ENCODE results near the gene TYW5. TPM values are rescaled to one million over a fixed set of nuclear protein-coding genes. Genes with fewer than 3 reads are reported as not detected.

Gene TYW5
- total RNA-seq, 1 donor from 2014 or later = 10.5 TPM

DNA sequence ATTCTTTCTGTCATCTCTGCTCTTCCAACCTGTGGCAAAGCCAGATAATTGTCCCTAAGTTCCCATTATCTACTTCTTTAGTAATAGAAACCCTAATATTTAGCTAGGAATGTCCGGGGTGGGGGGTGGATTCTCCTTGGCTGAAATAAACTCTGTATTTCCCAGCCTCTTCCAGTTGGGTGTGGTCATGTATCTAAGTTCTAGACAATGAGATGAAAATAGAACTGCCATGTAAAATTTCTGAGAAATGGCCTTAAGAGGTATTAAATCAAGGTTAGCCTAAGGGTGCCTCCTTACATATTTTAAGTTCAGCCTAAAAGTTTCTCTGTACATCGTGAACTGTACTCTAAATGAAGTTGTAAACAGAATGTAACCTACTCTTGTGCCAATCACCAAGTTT lies 39.6 kb upstream of the TYW5 start:
- DNase-seq (ENCODE audit: low read depth) (no peak), FAIRE-seq (no peak)
- H3K4me3 ChIP-seq (ENCODE audit: low read depth, low read length) = no peak overlapping the region
- H3K36me3 ChIP-seq (ENCODE audit: control insufficient read depth, insufficient read depth, low read length) = no peaks in the 10 kb centered on the region
- TF ChIP-seq, protein P1, sequence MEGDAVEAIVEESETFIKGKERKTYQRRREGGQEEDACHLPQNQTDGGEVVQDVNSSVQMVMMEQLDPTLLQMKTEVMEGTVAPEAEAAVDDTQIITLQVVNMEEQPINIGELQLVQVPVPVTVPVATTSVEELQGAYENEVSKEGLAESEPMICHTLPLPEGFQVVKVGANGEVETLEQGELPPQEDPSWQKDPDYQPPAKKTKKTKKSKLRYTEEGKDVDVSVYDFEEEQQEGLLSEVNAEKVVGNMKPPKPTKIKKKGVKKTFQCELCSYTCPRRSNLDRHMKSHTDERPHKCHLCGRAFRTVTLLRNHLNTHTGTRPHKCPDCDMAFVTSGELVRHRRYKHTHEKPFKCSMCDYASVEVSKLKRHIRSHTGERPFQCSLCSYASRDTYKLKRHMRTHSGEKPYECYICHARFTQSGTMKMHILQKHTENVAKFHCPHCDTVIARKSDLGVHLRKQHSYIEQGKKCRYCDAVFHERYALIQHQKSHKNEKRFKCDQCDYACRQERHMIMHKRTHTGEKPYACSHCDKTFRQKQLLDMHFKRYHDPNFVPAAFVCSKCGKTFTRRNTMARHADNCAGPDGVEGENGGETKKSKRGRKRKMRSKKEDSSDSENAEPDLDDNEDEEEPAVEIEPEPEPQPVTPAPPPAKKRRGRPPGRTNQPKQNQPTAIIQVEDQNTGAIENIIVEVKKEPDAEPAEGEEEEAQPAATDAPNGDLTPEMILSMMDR (IDR thresholded peaks at IDR 0.05; ENCODE audit: insufficient read depth, low read length, severe bottlenecking) = no peak
- no peaks in the 10 kb centered on the region for H3K27me3 ChIP-seq (ENCODE audit: control insufficient read depth, insufficient read depth, low read length)

DNA sequence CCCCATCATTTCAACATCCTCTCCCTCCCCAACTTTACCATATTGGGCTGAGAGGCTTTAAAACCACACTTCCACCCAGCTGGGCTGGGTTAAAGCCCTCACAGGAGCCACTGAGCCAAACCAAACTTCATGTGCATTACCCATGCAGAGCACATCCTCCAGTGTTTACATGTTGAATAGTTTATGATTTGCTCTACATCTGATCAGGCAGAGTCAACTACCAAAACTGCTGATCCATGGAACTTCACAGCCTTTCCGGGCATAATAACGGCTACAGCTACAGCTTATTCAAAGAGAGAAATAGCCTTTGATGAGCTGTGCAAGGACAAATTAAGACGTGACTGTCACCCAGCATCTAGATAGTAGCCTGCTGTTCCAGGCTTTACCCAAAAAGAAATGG lies 39.1 kb upstream of the TYW5 start:
- FAIRE-seq (no peak), DNase-seq (ENCODE audit: low read depth) (no peak)
- Histone ChIP-seq H3K4me3 (ENCODE audit: low read depth, low read length) (no peak overlapping the region), H3K36me3 (ENCODE audit: control insufficient read depth, insufficient read depth, low read length) (no peaks in the 10 kb centered on the region), H3K27me3 (ENCODE audit: control insufficient read depth, insufficient read depth, low read length) (no peaks in the 10 kb centered on the region)
- TF ChIP-seq, protein P1 (IDR thresholded peaks at IDR 0.05; ENCODE audit: insufficient read depth, low read length, severe bottlenecking) = no peak

DNA sequence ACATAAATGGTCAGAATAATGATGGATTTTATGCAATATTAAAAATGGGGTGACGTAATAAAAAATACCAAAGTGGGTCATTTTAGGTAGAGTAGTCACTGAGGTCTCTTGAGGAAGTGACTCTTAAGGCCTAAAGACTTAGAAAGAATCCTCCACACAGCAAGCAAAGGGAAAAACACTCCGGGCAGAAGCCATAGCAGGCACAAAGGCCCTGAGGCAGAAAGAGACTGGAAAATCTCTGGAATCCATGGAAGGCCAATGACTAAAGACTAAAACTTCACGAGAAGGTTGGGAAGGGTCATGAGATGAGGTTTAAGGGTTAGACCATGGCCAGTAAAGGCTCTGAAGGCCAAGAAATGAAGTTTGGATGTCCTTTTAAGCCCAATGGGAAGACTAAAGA lies 37.0 kb upstream of the TYW5 start:
- Histone ChIP-seq H3K4me3 (ENCODE audit: low read depth, low read length) (no peak overlapping the region), H3K27me3 (ENCODE audit: control insufficient read depth, insufficient read depth, low read length) (no peaks in the 10 kb centered on the region), H3K36me3 (ENCODE audit: control insufficient read depth, insufficient read depth, low read length) (no peaks in the 10 kb centered on the region)
- DNase-seq (ENCODE audit: low read depth) (no peak), FAIRE-seq (no peak)
- TF ChIP-seq, protein P1 (IDR thresholded peaks at IDR 0.05; ENCODE audit: insufficient read depth, low read length, severe bottlenecking) = no peak

DNA sequence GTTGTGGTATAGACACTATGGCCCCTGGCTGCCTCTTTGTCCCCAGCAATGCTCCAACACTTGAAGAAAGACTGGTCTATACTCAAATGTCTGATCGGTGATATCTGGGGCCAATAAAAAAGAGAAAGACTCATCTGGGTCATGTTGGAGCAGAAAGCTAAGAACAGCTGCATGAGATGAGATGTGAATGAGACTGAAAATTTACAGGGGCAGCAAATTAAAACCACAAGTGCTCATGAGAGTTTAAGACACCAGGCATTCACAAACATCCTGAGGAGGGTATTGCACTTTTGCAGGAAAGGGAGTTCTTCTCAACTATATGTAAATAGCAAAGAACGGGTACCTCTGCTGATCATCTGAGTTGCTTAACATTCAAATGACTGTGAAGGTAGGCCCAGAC lies 36.4 kb upstream of the TYW5 start:
- Histone ChIP-seq H3K27me3 (ENCODE audit: control insufficient read depth, insufficient read depth, low read length) (no peaks in the 10 kb centered on the region), H3K36me3 (ENCODE audit: control insufficient read depth, insufficient read depth, low read length) (no peaks in the 10 kb centered on the region), H3K4me3 (ENCODE audit: low read depth, low read length) (no peak overlapping the region)
- TF ChIP-seq, protein P1 (IDR thresholded peaks at IDR 0.05; ENCODE audit: insufficient read depth, low read length, severe bottlenecking) = no peak
- DNase-seq (ENCODE audit: low read depth) (no peak), FAIRE-seq (no peak)

DNA sequence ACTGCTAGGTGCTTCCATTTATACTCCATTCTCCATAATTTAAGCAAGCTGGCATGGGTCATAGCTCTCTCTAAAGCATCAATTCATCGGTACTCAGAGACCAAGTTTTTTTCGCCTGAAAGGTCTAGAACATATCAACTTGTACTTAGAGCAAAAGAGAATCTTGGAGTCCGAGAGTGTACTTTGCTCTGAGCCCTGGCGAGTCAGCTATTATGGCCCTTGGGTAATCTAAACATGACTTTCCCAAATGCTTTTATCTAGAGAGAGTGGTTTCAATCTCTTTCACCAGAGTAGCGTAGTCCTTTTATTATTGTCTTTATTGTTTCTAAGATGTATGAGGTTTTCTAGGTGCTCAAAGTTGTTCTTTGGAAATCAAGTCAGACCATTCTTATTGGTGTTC lies 34.5 kb upstream of the TYW5 start:
- Histone ChIP-seq H3K4me3 (ENCODE audit: low read depth, low read length) (no peak overlapping the region), H3K36me3 (ENCODE audit: control insufficient read depth, insufficient read depth, low read length) (no peaks in the 10 kb centered on the region), H3K27me3 (ENCODE audit: control insufficient read depth, insufficient read depth, low read length) (no peaks in the 10 kb centered on the region)
- FAIRE-seq = no peak
- TF ChIP-seq, protein P1 (IDR thresholded peaks at IDR 0.05; ENCODE audit: insufficient read depth, low read length, severe bottlenecking) = no peak
- DNase-seq (ENCODE audit: low read depth) = no peak

DNA sequence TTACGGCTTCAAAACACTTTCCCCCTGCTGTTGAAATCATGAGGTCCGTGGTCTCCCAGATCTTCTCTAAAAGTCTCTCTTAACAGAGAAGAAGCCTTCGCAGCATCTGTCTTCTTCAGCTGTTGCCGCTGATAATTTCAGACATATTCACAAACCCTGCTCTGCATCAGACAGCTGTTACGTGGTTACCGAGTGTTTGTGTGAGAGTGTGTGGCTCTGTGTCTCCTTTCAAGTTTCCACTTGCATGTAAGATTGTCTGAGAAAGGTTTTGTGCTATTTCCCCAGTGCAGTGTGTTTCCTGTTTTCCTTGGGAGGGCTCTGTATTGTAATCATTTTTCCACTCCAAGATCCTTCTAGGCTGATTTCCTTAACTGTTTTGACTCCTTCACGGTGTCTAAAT lies 32.9 kb upstream of the TYW5 start:
- no peaks in the 10 kb centered on the region for H3K27me3 ChIP-seq (ENCODE audit: control insufficient read depth, insufficient read depth, low read length)
- peak; percentile 70 for DNase-seq (ENCODE audit: low read depth)
- no peaks in the 10 kb centered on the region for H3K36me3 ChIP-seq (ENCODE audit: control insufficient read depth, insufficient read depth, low read length)
- no peak for FAIRE-seq
- no peak overlapping the region for H3K4me3 ChIP-seq (ENCODE audit: low read depth, low read length)
- TF ChIP-seq, protein P1 (IDR thresholded peaks at IDR 0.05; ENCODE audit: insufficient read depth, low read length, severe bottlenecking) = no peak

Measured in bronchial epithelial cell (primary cell).